H1 (cell line): ENCODE data around the gene ARL6IP5. TPM values are rescaled to one million over a fixed set of nuclear protein-coding genes. Genes with fewer than 3 reads are reported as not detected.

ENCODE experiments used
- BRCA1 ChIP-seq: IDR thresholded peaks from 2 replicates; pipeline ENCODE4 v1.6.1; 2012; ENCODE audit warnings: low read depth, low read length, improper control_type of control experiment
- CEBPB ChIP-seq: IDR thresholded peaks from 2 replicates; pipeline ENCODE4 v1.6.1; 2012; ENCODE audit warnings: low read depth, low read length
- CHD7 ChIP-seq: fragments of 300-600 bp; sonication (generic); IDR thresholded peaks from 2 replicates; pipeline ENCODE4 v1.7.1; 2012; ENCODE audit warnings: low read length, moderate library complexity, mild to moderate bottlenecking, inconsistent platforms; ENCODE audit not compliant: insufficient replicate concordance
- NRF1 ChIP-seq: IDR thresholded peaks from 2 replicates; pipeline ENCODE4 v1.6.1; 2011; ENCODE audit warnings: mild to moderate bottlenecking, low read depth, low read length, improper control_type of control experiment
- SIRT6 ChIP-seq: IDR thresholded peaks from one replicate; pipeline ENCODE4 v1.7.1; 2012; ENCODE audit warnings: low read length, inconsistent platforms
- polyA plus RNA-seq, 7 experiments: library from polyadenylated mRNA; depleted of rRNA in 3 of 7; stranded (reverse) in 5 of 7; unstranded in 2 of 7; fragments of >200 nt in 5 of 7; fragments of 200-250 nt in 2 of 7; gene quantifications; 1 replicate in 5 of 7; 2 replicates in 1 of 7; 4 replicates in 1 of 7; pipeline versions ENCODE4 v1.2.1 to v1.2.3, GENCODE V29; 2011 to 2013; ENCODE audit warnings: missing spikeins in 2 of 7, mixed read lengths in 2 of 7
- total RNA-seq: library from RNA; stranded (reverse); fragmentation: NEBNext Ultra II Directional; extraction: Animal tissue kit (Norgen Biotek cat#: 25700); gene quantifications from 2 replicates; pipeline ENCODE4 v1.2.1, GENCODE V29; 2021

Gene ARL6IP5
- total and polyA plus RNA-seq, 2 of the 8 experiments (the other 6 are each of a cell fraction or from before 2014, with no cell fraction given): 24.9 to 30.1 TPM

DNA sequence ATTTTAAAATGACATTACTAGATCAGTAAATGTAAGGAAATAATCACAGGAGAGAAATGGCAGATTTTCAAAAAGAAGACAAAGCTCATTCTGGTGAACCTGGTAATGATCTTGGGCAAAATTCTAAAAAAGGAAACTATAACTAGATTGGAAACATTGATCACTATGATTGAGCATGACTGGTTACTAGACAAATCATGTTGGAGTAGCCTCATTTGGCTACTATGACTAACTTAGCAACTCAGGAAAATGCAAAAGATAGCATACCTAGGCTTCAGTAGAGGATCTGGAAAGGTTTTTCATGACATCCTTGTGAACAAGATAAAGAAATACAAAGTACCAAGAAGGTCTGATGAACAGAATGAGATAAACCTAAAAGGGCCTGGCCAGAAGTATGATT, 25.0 kb upstream of the ARL6IP5 start (continued):
- no peak for TF ChIP-seq CHD7
- TF ChIP-seq BRCA1: no peak
- no peak for TF ChIP-seq SIRT6
- TF ChIP-seq NRF1: no peak
- no peak for TF ChIP-seq CEBPB
